HEK293 (cell line): Measurements from ENCODE around the gene BCL7C.

ENCODE experiments used
- BCL11B ChIP-seq: fragments of 450-650 bp; formaldehyde crosslinking; IDR thresholded peaks from 2 replicates; pipeline ENCODE4 v1.5.1; 2016; ENCODE audit warnings: low read depth, missing biosample characterization, missing genetic modification characterization
- EGR2 ChIP-seq: fragments of 450-650 bp; formaldehyde crosslinking; IDR thresholded peaks from 2 replicates; pipeline ENCODE4 v1.5.1; 2016; ENCODE audit warnings: low read depth, missing biosample characterization, missing genetic modification characterization
- GLIS1 ChIP-seq: fragments of 450-650 bp; formaldehyde crosslinking; IDR thresholded peaks from 2 replicates; pipeline ENCODE4 v1.5.1; 2016; ENCODE audit warnings: missing biosample characterization, missing genetic modification characterization
- GLIS2 ChIP-seq: fragments of 450-650 bp; formaldehyde crosslinking; IDR thresholded peaks from 2 replicates; pipeline ENCODE4 v1.5.1; 2016; ENCODE audit warnings: missing biosample characterization, missing genetic modification characterization
- KLF1 ChIP-seq: fragments of 450-650 bp; formaldehyde crosslinking; IDR thresholded peaks from 2 replicates; pipeline ENCODE4 v1.5.1; 2016; ENCODE audit warnings: missing biosample characterization, missing genetic modification characterization
- KLF10 ChIP-seq: fragments of 450-650 bp; IDR thresholded peaks from 2 replicates; pipeline ENCODE4 v1.5.1; 2018; ENCODE audit warnings: missing biosample characterization, mild to moderate bottlenecking, missing genetic modification characterization
- KLF7 ChIP-seq: fragments of 450-650 bp; formaldehyde crosslinking; IDR thresholded peaks from 2 replicates; pipeline ENCODE4 v1.5.1; 2016; ENCODE audit warnings: missing biosample characterization, missing genetic modification characterization, borderline replicate concordance
- KLF8 ChIP-seq: fragments of 450-650 bp; formaldehyde crosslinking; IDR thresholded peaks from 2 replicates; pipeline ENCODE4 v1.5.1; 2016; ENCODE audit warnings: missing biosample characterization, missing genetic modification characterization
- PATZ1 ChIP-seq: fragments of 450-650 bp; formaldehyde crosslinking; IDR thresholded peaks from 2 replicates; pipeline ENCODE4 v1.5.1; 2016; ENCODE audit warnings: missing biosample characterization, missing genetic modification characterization
- PRDM1 ChIP-seq: fragments of 450-650 bp; formaldehyde crosslinking; IDR thresholded peaks from 2 replicates; pipeline ENCODE4; 2016; ENCODE audit warnings: missing biosample characterization, missing genetic modification characterization
- SCRT1 ChIP-seq: fragments of 450-650 bp; formaldehyde crosslinking; IDR thresholded peaks from 2 replicates; pipeline ENCODE4 v1.5.1; 2016; ENCODE audit warnings: missing biosample characterization, missing genetic modification characterization, borderline replicate concordance
- YY1 ChIP-seq: fragments of 450-650 bp; formaldehyde crosslinking; IDR thresholded peaks from 2 replicates; pipeline ENCODE4 v1.5.1; 2018; ENCODE audit warnings: missing biosample characterization, missing genetic modification characterization
- ZBTB26 ChIP-seq: fragments of 450-650 bp; formaldehyde crosslinking; optimal IDR thresholded peaks from 2 replicates; pipeline ENCODE3; 2016; ENCODE audit warnings: missing biosample characterization, mild to moderate bottlenecking, missing genetic modification characterization
- ZBTB7A ChIP-seq: fragments of 450-650 bp; formaldehyde crosslinking; IDR thresholded peaks from 2 replicates; pipeline ENCODE4 v1.5.1; 2016; ENCODE audit warnings: low read depth, missing biosample characterization, missing genetic modification characterization
- ZEB2 ChIP-seq: fragments of 450-650 bp; formaldehyde crosslinking; IDR thresholded peaks from 2 replicates; pipeline ENCODE4 v1.5.1; 2016; ENCODE audit warnings: missing biosample characterization, missing genetic modification characterization
- ZFP37 ChIP-seq: fragments of 450-650 bp; formaldehyde crosslinking; IDR thresholded peaks from 2 replicates; pipeline ENCODE4 v1.5.1; 2016; ENCODE audit warnings: missing biosample characterization, missing genetic modification characterization
- ZNF211 ChIP-seq: fragments of 450-650 bp; formaldehyde crosslinking; IDR thresholded peaks from 2 replicates; pipeline ENCODE4 v1.5.1; 2016; ENCODE audit warnings: low read depth, missing biosample characterization, missing genetic modification characterization
- ZNF266 ChIP-seq: fragments of 450-650 bp; formaldehyde crosslinking; IDR thresholded peaks from 2 replicates; pipeline ENCODE4 v1.5.1; 2016; ENCODE audit warnings: missing biosample characterization, missing genetic modification characterization, low read depth
- ZNF335 ChIP-seq: fragments of 450-650 bp; formaldehyde crosslinking; conservative IDR thresholded peaks from 2 replicates; pipeline ENCODE4 v1.5.1; 2016; ENCODE audit warnings: missing biosample characterization, missing genetic modification characterization
- ZNF350 ChIP-seq: fragments of 450-650 bp; formaldehyde crosslinking; IDR thresholded peaks from 2 replicates; pipeline ENCODE4 v1.5.0; 2017; ENCODE audit warnings: missing biosample characterization, mild to moderate bottlenecking, missing genetic modification characterization
- ZNF423 ChIP-seq: fragments of 450-650 bp; formaldehyde crosslinking; IDR thresholded peaks from 2 replicates; pipeline ENCODE4 v1.5.1; 2016; ENCODE audit warnings: missing biosample characterization, missing genetic modification characterization
- ZNF48 ChIP-seq: fragments of 450-650 bp; formaldehyde crosslinking; IDR thresholded peaks from 2 replicates; pipeline ENCODE4 v1.5.1; 2016; ENCODE audit warnings: missing biosample characterization, missing genetic modification characterization
- ZNF501 ChIP-seq: fragments of 450-650 bp; formaldehyde crosslinking; IDR thresholded peaks from 2 replicates; pipeline ENCODE4 v1.5.1; 2016; ENCODE audit warnings: missing biosample characterization, missing genetic modification characterization
- ZNF518A ChIP-seq: fragments of 450-650 bp; formaldehyde crosslinking; conservative IDR thresholded peaks from 2 replicates; pipeline ENCODE4 v1.5.1; 2016; ENCODE audit warnings: low read depth, missing biosample characterization, missing genetic modification characterization
- ZNF555 ChIP-seq: fragments of 450-650 bp; formaldehyde crosslinking; conservative IDR thresholded peaks from 2 replicates; pipeline ENCODE4 v1.5.1; 2017; ENCODE audit warnings: missing biosample characterization, mild to moderate bottlenecking, missing genetic modification characterization, inconsistent platforms
- ZNF629 ChIP-seq: fragments of 450-650 bp; formaldehyde crosslinking; IDR thresholded peaks from 2 replicates; pipeline ENCODE4 v1.5.1; 2017; ENCODE audit warnings: missing biosample characterization, missing genetic modification characterization
- ZNF639 ChIP-seq: fragments of 450-650 bp; formaldehyde crosslinking; IDR thresholded peaks from 2 replicates; pipeline ENCODE4 v1.5.1; 2016; ENCODE audit warnings: missing biosample characterization, missing genetic modification characterization
- ZNF645 ChIP-seq: fragments of 450-650 bp; formaldehyde crosslinking; IDR thresholded peaks from 2 replicates; pipeline ENCODE4; 2016; ENCODE audit warnings: missing biosample characterization, missing genetic modification characterization
- ZNF701 ChIP-seq: fragments of 450-650 bp; formaldehyde crosslinking; IDR thresholded peaks from 2 replicates; pipeline ENCODE4 v1.5.1; 2016; ENCODE audit warnings: missing biosample characterization, missing genetic modification characterization
- ZNF791 ChIP-seq: fragments of 450-650 bp; formaldehyde crosslinking; IDR thresholded peaks from 2 replicates; pipeline ENCODE4 v1.5.1; 2016; ENCODE audit warnings: missing biosample characterization, missing genetic modification characterization
- ZNF843 ChIP-seq: fragments of 450-650 bp; formaldehyde crosslinking; IDR thresholded peaks from 2 replicates; pipeline ENCODE4 v1.5.1; 2016; ENCODE audit warnings: missing biosample characterization, missing genetic modification characterization

The BCL7C gene

GRCh38 chr16:30922420-30922959, 28.6 kb upstream of the BCL7C start (continued):
- TF ChIP-seq KLF8 (tag by site-specific recombination) = peak; percentile 95
- TF ChIP-seq ZNF518A (tag by site-specific recombination) = peak; percentile 73
- TF ChIP-seq ZNF629 (tag by site-specific recombination) = peak; percentile 74
- peak; percentile 76; the same call in 1 of the 2 replicates for TF ChIP-seq ZNF639
- no peak for TF ChIP-seq ZNF555 (tag by site-specific recombination)
- no peak for TF ChIP-seq ZNF48 (tag by site-specific recombination)
- peak; percentile 68; the same call in 1 of the 2 replicates for TF ChIP-seq ZBTB7A
- no peak for TF ChIP-seq KLF10 (tag by site-specific recombination)
- TF ChIP-seq ZBTB26 = peak; percentile 39
- no peak; the same call in 1 of the 2 replicates for TF ChIP-seq PRDM1
- TF ChIP-seq ZNF423 (tag by site-specific recombination) = no peak
- TF ChIP-seq ZNF501 (tag by site-specific recombination) = 0 out of 2 replicates have a peak, but pooled peaks have one; percentile 36
- no peak for TF ChIP-seq ZNF266 (tag by site-specific recombination)
- no peak for TF ChIP-seq EGR2 (tag by site-specific recombination)
- TF ChIP-seq PATZ1 (tag by site-specific recombination) = peak; percentile 48
- no peak for TF ChIP-seq ZNF350
- TF ChIP-seq KLF1 = peak; percentile 50
- no peak for TF ChIP-seq BCL11B
- TF ChIP-seq ZEB2 (tag by site-specific recombination) = peak; percentile 48
- peak; percentile 100 for TF ChIP-seq YY1 (tag by site-specific recombination)
- no peak for TF ChIP-seq SCRT1 (tag by site-specific recombination)
- peak; percentile 77 for TF ChIP-seq GLIS2 (tag by site-specific recombination)
- no peak for TF ChIP-seq ZFP37
- no peak for TF ChIP-seq ZNF211 (tag by site-specific recombination)
- TF ChIP-seq ZNF645 (tag by site-specific recombination) = no peak
- TF ChIP-seq ZNF335 (tag by site-specific recombination) = peak; percentile 88
- peak; percentile 25; the same call in 1 of the 2 replicates for TF ChIP-seq ZNF843 (tag by site-specific recombination)
- no peak for TF ChIP-seq ZNF791 (tag by site-specific recombination)
- peak; percentile 77; the same call in 1 of the 2 replicates for TF ChIP-seq KLF7 (tag by site-specific recombination)
- TF ChIP-seq ZNF701 (tag by site-specific recombination) = no peak
- TF ChIP-seq GLIS1 (tag by site-specific recombination) = peak; percentile 80
